Sigmoid colon (tissue), 7 donors: ENCODE measurements around the gene MPPED1. TPM values are rescaled to one million over a fixed set of nuclear protein-coding genes. Genes with fewer than 3 reads are reported as not detected.

Experiments used
- DNase-seq: peaks from one replicate; pipeline ENCODE4 v3.0.0-alpha.2; 2019
- H3K27ac ChIP-seq, 4 donors: fragments of 200-600 bp; sonication (generic); one replicate each; pipeline ENCODE4 v1.5.1; 2016 to 2019; ENCODE audit warnings: mild to moderate bottlenecking in 1 of 4
- H3K27me3 ChIP-seq, 3 donors: fragments of 200-600 bp; sonication (generic); one replicate each; pipeline ENCODE4 v1.5.1; 2019; ENCODE audit warnings: mild to moderate bottlenecking in 1 of 3
- H3K36me3 ChIP-seq, 4 donors: fragments of 200-600 bp; sonication (generic); one replicate each; pipeline ENCODE4 v1.5.1; 2016 to 2019
- H3K4me1 ChIP-seq, 4 donors: fragments of 200-600 bp; sonication (generic); one replicate each; pipeline ENCODE4 v1.5.1; 2017 to 2019
- H3K4me3 ChIP-seq, 4 donors: fragments of 200-600 bp; sonication (generic); one replicate each; pipeline ENCODE4 v1.5.1; 2017 to 2019; ENCODE audit warnings: mild to moderate bottlenecking in 2 of 4, moderate library complexity in 1 of 4
- H3K9me3 ChIP-seq, 4 donors: fragments of 200-600 bp in 3 of 4; sonication (generic) in 3 of 4; one replicate each; pipeline versions ENCODE4 v1.5.1 to v1.6.1; 2013 to 2019
- CTCF ChIP-seq, 4 experiments: fragments of 450-650 bp in 3 of 4; fragments of 200-600 bp in 1 of 4; IDR thresholded peaks; one replicate each; pipeline ENCODE4 v1.5.1; 2016 to 2019; ENCODE audit warnings: antibody characterized with exemption in 4 of 4, mild to moderate bottlenecking in 3 of 4, moderate library complexity in 2 of 4
- EP300 ChIP-seq, 4 donors: sonication (generic); formaldehyde crosslinking; IDR thresholded peaks; one replicate each; pipeline ENCODE4 v1.6.1; 2017; ENCODE audit warnings: antibody characterized with exemption in 4 of 4
- POLR2A ChIP-seq, 2 donors: fragments of 450-650 bp; IDR thresholded peaks; one replicate each; pipeline ENCODE4 v1.6.1; 2016; ENCODE audit warnings: antibody characterized with exemption in 2 of 2, mild to moderate bottlenecking in 2 of 2, moderate library complexity in 2 of 2
- POLR2AphosphoS5 ChIP-seq, 4 donors: sonication (generic); formaldehyde crosslinking; IDR thresholded peaks; one replicate each; pipeline ENCODE4 v1.6.1; 2017; ENCODE audit warnings: antibody characterized with exemption in 4 of 4
- WGBS, 2 donors: extraction: QIAGEN DNeasy Blood & Tissue Kit; methylation state at CpG; one replicate each; pipeline ENCODE4 v1.1.7; 2013; 5-methylcytosine and 5-hydroxymethylcytosine counted together
- intact Hi-C: fragments of 100-400 bp; cut with DNase I; formaldehyde crosslinking; loops from one replicate; pipeline ENCODE4 v1.15.1; 2023
- polyA plus RNA-seq, 3 donors: library from polyadenylated mRNA; stranded (reverse); fragments of 200-250 nt; gene quantifications; one replicate each; pipeline ENCODE4 v1.2.3, GENCODE V29; 2013
- total RNA-seq, 4 donors: library from RNA; depleted of rRNA; stranded (reverse); fragments of >200 nt; gene quantifications; one replicate each; pipeline ENCODE4 v1.1.0, GENCODE V29; 2016
- donor health status: healthy with polysubstance abuse.
- donor health status: Bipolar disorder and iron deficiency.
- donor health status: healthy.

The MPPED1 gene
- total and polyA plus RNA-seq, 7 donors: not detected

- TF ChIP-seq POLR2A (IDR thresholded peaks at IDR 0.05): no peak
- TF ChIP-seq CTCF (IDR thresholded peaks at IDR 0.05): no peak
- no peak for TF ChIP-seq POLR2AphosphoS5 (IDR thresholded peaks at IDR 0.05)
- TF ChIP-seq EP300 (IDR thresholded peaks at IDR 0.05): no peak
- H3K36me3 ChIP-seq: no peaks in the 10 kb centered on the region
- no peaks in the 10 kb centered on the region for H3K4me1 ChIP-seq
- intact Hi-C loops: no loop called here
- peaks cover 0 to 3% (median 0%) of the 10 kb centered on the region in 4 donors for H3K9me3 ChIP-seq
- no peak overlapping the region for H3K4me3 ChIP-seq
- H3K27me3 ChIP-seq: peaks cover 0 to 18% (median 0%) of the 10 kb centered on the region in 3 donors
- H3K27ac ChIP-seq: no peak overlapping the region
- no peak for DNase-seq
- WGBS, 2 donors: 94 to 95% methylated on average over 4 of the region's 4 CpGs
Observed at GRCh38 chr22:43393844-43394474, 17.9 kb upstream of the MPPED1 start.

DNA sequence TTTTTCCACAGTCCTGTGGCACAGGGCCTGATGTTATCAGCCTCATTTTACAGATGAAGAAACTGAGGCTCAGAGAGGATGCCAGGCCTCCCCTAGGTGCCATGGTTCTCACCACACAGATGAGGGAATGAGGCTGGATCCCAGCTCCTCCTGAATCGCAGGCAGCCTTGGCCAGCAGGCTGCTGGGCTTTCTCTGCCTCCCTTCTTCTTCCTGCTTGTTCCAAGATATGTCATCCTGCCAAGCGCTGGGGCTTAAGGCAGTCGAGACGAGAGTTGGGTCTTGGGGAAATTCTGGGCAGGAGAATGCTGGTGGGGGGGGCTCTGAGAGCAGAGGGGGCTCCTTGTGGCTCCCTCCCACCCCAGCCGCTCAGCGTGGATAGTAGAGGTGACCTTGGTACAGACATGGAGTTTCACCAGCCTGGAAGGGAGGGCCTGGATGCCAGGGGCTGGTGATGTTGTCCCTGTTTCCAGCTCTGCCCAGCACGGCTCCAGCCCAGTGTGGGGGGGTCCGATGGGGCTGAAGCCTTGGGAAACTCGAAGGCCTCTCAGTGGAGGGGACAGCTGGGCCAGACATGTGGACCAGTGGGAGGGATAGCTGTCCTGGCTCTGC is 16.6 kb upstream of the MPPED1 start:
- intact Hi-C loops: no loop called here
- peaks cover 0 to 3% (median 0%) of the 10 kb centered on the region in 4 donors for H3K9me3 ChIP-seq
- no peak for TF ChIP-seq POLR2AphosphoS5 (IDR thresholded peaks at IDR 0.05)
- no peak for TF ChIP-seq POLR2A (IDR thresholded peaks at IDR 0.05)
- no peak for TF ChIP-seq CTCF (IDR thresholded peaks at IDR 0.05)
- TF ChIP-seq EP300 (IDR thresholded peaks at IDR 0.05): no peak
- peaks cover 0 to 28% (median 0%) of the 10 kb centered on the region in 3 donors for H3K27me3 ChIP-seq
- H3K36me3 ChIP-seq: no peaks in the 10 kb centered on the region
- no peaks in the 10 kb centered on the region for H3K4me1 ChIP-seq
- no peak overlapping the region for H3K4me3 ChIP-seq
- WGBS, 2 donors: 58 to 74% methylated on average over 9 of the region's 9 CpGs
- no peak overlapping the region for H3K27ac ChIP-seq
- no peak for DNase-seq

DNA sequence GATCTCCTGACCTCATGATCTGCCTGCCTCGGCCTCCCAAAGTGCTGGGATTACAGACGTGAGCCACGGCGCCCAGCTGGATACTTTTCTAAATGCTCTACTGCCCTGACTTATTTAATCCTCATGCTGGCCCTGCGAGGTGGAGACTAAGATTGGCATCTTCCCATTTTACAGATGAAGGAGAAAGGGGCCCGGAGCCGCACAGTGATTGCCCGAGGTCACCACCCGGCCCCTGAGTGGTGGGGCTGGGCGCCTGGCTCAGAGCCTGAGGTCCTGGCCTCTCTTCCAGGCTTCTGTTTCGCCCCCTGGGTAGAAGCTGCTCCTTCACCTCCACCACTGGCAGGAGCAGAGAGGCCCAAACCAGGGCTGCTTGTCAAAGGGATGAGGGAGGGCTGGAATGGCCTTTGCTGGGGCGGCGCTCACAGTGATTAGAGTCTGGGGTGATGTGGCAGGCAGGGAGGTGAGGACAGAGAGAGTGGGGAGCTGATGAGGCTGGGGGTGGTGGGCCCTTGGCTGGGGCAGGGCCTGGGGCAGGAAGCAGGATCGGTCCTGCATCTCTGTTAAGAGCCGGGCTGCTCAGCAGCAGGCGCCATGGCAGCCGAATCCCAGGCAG is 15.4 kb upstream of the MPPED1 start:
- H3K4me1 ChIP-seq: no peaks in the 10 kb centered on the region
- 69 to 79% methylated on average over 17 of the region's 17 CpGs for WGBS, 2 donors
- H3K27me3 ChIP-seq: peaks cover 0 to 38% (median 0%) of the 10 kb centered on the region in 3 donors
- no peak overlapping the region for H3K27ac ChIP-seq
- H3K4me3 ChIP-seq: no peak overlapping the region
- peaks cover 0 to 3% (median 0%) of the 10 kb centered on the region in 4 donors for H3K9me3 ChIP-seq
- no peak for TF ChIP-seq CTCF (IDR thresholded peaks at IDR 0.05)
- TF ChIP-seq POLR2A (IDR thresholded peaks at IDR 0.05): no peak
- no peak for TF ChIP-seq POLR2AphosphoS5 (IDR thresholded peaks at IDR 0.05)
- no peak for TF ChIP-seq EP300 (IDR thresholded peaks at IDR 0.05)
- no peaks in the 10 kb centered on the region for H3K36me3 ChIP-seq
- intact Hi-C loops: no loop called here
- DNase-seq: no peak

GRCh38 chr22:43396934-43397457 is 14.8 kb upstream of the MPPED1 start:
- Histone ChIP-seq H3K4me1 (no peaks in the 10 kb centered on the region), H3K27ac (no peak overlapping the region), H3K27me3 (peaks cover 0 to 38% (median 0%) of the 10 kb centered on the region in 3 donors), H3K9me3 (peaks cover 0 to 3% (median 0%) of the 10 kb centered on the region in 4 donors), H3K36me3 (no peaks in the 10 kb centered on the region), H3K4me3 (no peak overlapping the region)
- intact Hi-C loops: no loop called here
- WGBS, 2 donors: 24 to 47% methylated on average over 23 of the region's 23 CpGs
- DNase-seq: no peak
- TF ChIP-seq EP300 (IDR thresholded peaks at IDR 0.05) (no peak), POLR2AphosphoS5 (IDR thresholded peaks at IDR 0.05) (no peak), CTCF (IDR thresholded peaks at IDR 0.05) (no peak), POLR2A (IDR thresholded peaks at IDR 0.05) (no peak)
